NB4 (cell line): ENCODE measurements around the gene GRIA2.

Experiments
- CTCF ChIP-seq: IDR thresholded peaks from one replicate; pipeline ENCODE4 v1.5.1; 2012; ENCODE audit warnings: low read depth, low read length
- POLR2A ChIP-seq: IDR thresholded peaks from 2 replicates; pipeline ENCODE4 v1.6.1; 2011; ENCODE audit warnings: mild to moderate bottlenecking; ENCODE audit not compliant: insufficient read length; ENCODE audit errors: extremely low read depth
- TF ChIP-seq, protein P1 (sequence below): IDR thresholded peaks from 2 replicates; pipeline ENCODE4 v1.6.1; 2011; ENCODE audit warnings: low read depth, low read length

GRCh38 chr4:157223456-157223855 lies 2.9 kb downstream of the GRIA2 start:
- TF ChIP-seq CTCF: no peak
- no peak for TF ChIP-seq POLR2A
- TF ChIP-seq, protein P1, sequence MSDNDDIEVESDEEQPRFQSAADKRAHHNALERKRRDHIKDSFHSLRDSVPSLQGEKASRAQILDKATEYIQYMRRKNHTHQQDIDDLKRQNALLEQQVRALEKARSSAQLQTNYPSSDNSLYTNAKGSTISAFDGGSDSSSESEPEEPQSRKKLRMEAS: no peak
